ENCODE results near the gene OOEP. TPM values are rescaled to one million over a fixed set of nuclear protein-coding genes. Genes with fewer than 3 reads are reported as not detected.

The OOEP gene
- total RNA-seq, 1 donor from 2014 or later, result not detected

DNA sequence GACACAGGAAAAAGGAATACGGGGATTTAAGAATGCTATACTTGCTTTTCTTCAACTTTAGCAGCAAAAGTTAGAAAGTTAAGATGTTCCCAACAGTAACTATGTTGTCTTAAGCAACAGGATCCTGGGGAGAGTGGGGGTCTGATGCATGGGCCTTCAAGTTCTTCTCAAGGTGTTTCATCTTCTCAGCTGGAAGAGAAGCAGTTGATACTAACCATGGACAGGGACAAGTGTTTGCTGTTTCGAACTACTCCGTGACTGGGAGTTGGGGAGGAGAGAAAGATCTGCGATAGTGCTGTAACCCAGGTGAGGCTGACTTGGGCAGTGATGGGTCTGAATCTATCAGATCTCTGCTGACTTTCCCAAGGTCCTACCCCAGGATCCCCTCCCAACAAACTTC lies 1.0 kb downstream of the OOEP start:
- no peak for DNase-seq (ENCODE audit: low read depth)
- TF ChIP-seq, protein P1, sequence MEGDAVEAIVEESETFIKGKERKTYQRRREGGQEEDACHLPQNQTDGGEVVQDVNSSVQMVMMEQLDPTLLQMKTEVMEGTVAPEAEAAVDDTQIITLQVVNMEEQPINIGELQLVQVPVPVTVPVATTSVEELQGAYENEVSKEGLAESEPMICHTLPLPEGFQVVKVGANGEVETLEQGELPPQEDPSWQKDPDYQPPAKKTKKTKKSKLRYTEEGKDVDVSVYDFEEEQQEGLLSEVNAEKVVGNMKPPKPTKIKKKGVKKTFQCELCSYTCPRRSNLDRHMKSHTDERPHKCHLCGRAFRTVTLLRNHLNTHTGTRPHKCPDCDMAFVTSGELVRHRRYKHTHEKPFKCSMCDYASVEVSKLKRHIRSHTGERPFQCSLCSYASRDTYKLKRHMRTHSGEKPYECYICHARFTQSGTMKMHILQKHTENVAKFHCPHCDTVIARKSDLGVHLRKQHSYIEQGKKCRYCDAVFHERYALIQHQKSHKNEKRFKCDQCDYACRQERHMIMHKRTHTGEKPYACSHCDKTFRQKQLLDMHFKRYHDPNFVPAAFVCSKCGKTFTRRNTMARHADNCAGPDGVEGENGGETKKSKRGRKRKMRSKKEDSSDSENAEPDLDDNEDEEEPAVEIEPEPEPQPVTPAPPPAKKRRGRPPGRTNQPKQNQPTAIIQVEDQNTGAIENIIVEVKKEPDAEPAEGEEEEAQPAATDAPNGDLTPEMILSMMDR (conservative IDR thresholded peaks at IDR 0.05; ENCODE audit: low read depth, low read length), result no peak

DNA sequence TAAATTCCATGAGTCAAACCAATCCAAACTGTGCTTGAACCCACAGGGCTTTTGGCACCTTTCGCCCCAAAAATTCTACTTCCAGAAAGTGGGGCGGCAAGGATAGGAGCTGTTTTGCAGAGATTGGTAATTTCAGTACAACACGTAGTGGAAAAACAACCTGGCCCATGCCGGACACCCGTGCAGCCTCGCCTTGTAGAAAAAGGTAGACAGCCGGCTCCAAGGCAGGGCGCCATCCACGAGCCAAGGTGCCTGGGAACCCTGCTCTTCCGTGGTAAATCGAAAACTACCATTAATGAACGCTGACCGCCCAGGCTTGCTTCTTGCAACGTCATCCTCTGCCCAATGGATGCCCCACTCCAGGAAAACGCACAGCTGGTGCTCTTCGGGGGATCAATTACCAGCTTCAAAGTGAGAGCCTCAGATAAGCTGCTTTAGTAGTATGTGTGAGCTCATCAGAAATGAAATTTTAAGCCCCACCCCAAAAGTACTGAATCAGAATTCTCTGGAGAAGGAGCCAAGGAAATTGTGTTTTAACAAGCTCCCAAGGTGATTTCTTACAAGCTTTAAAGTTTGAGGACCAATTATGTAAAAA lies 1.8 kb downstream of the OOEP start:
- TF ChIP-seq, protein P1 (conservative IDR thresholded peaks at IDR 0.05; ENCODE audit: low read depth, low read length), result no peak
- no peak for DNase-seq (ENCODE audit: low read depth)
- H3K4me3 ChIP-seq (ENCODE audit: low read depth, low read length), result no peak overlapping the region

More for the DNA sequence above, 1.0 kb downstream of the OOEP start:
- H3K4me3 ChIP-seq (ENCODE audit: low read depth, low read length), result no peak overlapping the region

DNA sequence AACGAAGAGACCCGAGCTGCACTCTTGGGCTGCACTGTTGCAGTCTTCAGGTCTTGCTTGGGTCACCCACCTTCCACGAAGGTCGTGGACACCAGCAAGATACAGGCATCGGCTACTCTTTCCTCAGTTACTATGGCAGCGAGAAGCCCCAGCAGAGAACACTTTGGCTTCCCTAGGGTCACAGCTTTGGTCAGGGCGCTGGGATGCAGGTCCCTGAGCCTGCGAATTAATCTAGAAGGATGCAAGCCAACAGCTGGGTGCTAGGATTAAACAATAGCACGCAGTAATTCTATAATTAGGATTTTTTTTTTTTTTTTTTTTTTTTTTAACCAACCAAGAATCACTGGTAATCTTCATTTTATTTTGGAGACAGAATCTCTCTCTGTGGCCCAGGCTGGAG lies 5.1 kb downstream of the OOEP start:
- H3K4me3 ChIP-seq (ENCODE audit: low read depth, low read length), result no peak overlapping the region
- no peak for DNase-seq (ENCODE audit: low read depth)
- TF ChIP-seq, protein P1 (conservative IDR thresholded peaks at IDR 0.05; ENCODE audit: low read depth, low read length), result no peak

- no peak for DNase-seq (ENCODE audit: low read depth)
- H3K4me3 ChIP-seq (ENCODE audit: low read depth, low read length), result no peak overlapping the region
- TF ChIP-seq, protein P1 (conservative IDR thresholded peaks at IDR 0.05; ENCODE audit: low read depth, low read length), result no peak
These were observed 5.6 kb downstream of the OOEP start for GRCh38 chr6:73364121-73364520.

GRCh38 chr6:73363537-73363875 lies 6.2 kb downstream of the OOEP start:
- TF ChIP-seq, protein P1 (conservative IDR thresholded peaks at IDR 0.05; ENCODE audit: low read depth, low read length), result no peak
- DNase-seq (ENCODE audit: low read depth), result no peak
- no peak overlapping the region for H3K4me3 ChIP-seq (ENCODE audit: low read depth, low read length)

- TF ChIP-seq, protein P1 (conservative IDR thresholded peaks at IDR 0.05; ENCODE audit: low read depth, low read length), result no peak
- no peak overlapping the region for H3K4me3 ChIP-seq (ENCODE audit: low read depth, low read length)
- no peak for DNase-seq (ENCODE audit: low read depth)
These were observed 6.7 kb downstream of the OOEP start for GRCh38 chr6:73362869-73363536.

GRCh38 chr6:73362358-73362757 lies 7.3 kb downstream of the OOEP start, which contains the start of gene KHDC3L:
Gene KHDC3L, plus strand, starts transcription at chr6:73362658. Its CDS starts 72 bp downstream, at chr6:73362730.
- DNase-seq (ENCODE audit: low read depth), result no peak
- H3K4me3 ChIP-seq (ENCODE audit: low read depth, low read length), result no peak within 1 kb of the TSS
- TF ChIP-seq, protein P1 (conservative IDR thresholded peaks at IDR 0.05; ENCODE audit: low read depth, low read length), result no peak

All from epithelial cell of proximal tubule (primary cell).